ENCODE results near the gene SYTL2.

SYTL2 gene

DNA sequence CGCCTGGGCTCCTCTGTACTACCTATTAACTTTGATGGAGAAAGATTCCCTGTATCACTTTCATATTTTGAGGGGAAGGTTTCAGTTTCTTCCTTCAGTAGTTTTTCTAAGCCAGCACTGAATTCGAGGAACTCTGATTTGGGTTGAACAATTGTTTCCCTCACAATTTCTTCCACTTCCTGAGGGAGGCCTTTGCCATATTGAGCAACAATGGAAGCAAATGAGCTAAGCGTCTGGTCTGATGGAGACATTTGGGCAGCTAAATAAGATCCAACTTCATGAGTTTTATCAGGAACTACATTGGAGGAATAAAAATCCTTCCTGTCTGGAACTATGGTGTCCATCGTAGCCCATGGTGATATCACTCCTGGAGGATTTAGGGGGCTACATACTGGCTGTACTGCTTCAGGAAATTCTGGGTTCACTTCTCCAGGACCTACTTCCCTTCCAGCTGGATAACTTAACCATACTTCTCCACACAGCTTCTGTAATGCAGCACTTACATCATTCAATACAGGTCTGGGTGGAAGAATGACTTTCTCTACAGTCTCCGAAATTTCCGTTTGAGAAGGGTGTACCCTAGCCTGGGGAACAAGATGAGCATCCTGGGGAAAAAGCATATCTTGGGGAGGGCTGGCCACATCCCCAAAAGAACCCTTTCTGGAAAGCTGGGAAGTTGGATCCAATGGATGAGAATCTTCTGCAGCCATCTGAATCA lies 86.0 kb downstream of the SYTL2 start:
- TF ChIP-seq, protein P1, sequence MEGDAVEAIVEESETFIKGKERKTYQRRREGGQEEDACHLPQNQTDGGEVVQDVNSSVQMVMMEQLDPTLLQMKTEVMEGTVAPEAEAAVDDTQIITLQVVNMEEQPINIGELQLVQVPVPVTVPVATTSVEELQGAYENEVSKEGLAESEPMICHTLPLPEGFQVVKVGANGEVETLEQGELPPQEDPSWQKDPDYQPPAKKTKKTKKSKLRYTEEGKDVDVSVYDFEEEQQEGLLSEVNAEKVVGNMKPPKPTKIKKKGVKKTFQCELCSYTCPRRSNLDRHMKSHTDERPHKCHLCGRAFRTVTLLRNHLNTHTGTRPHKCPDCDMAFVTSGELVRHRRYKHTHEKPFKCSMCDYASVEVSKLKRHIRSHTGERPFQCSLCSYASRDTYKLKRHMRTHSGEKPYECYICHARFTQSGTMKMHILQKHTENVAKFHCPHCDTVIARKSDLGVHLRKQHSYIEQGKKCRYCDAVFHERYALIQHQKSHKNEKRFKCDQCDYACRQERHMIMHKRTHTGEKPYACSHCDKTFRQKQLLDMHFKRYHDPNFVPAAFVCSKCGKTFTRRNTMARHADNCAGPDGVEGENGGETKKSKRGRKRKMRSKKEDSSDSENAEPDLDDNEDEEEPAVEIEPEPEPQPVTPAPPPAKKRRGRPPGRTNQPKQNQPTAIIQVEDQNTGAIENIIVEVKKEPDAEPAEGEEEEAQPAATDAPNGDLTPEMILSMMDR (IDR thresholded peaks at IDR 0.05; ENCODE audit: low read depth, low read length) = no peak
- H3K4me3 ChIP-seq (ENCODE audit: low read depth, low read length) = no peak overlapping the region

- no peak overlapping the region for H3K4me3 ChIP-seq (ENCODE audit: low read depth, low read length)
- TF ChIP-seq, protein P1 (IDR thresholded peaks at IDR 0.05; ENCODE audit: low read depth, low read length) = no peak
These were observed 87.9 kb downstream of the SYTL2 start for GRCh38 chr11:85723088-85723487.

DNA sequence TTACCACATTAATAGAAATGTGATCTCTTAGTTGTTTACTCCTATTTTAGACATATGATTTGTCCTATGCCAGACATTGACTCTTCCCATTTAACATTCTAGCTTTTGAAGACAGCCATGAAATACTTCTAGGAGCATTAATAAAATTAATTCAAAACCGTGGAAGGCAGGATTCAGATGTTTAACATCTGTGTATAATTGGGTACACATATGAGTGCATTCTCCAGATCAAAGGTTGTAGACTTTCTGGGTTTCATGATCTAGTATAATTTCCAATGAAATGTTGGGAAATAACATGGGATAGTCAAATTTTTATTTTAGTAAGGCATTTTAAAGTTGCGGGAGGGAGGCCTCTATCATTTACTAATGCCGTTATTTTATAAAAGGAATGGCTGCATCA lies 89.8 kb downstream of the SYTL2 start:
- TF ChIP-seq, protein P1 (IDR thresholded peaks at IDR 0.05; ENCODE audit: low read depth, low read length) = no peak
- no peak overlapping the region for H3K4me3 ChIP-seq (ENCODE audit: low read depth, low read length)

DNA sequence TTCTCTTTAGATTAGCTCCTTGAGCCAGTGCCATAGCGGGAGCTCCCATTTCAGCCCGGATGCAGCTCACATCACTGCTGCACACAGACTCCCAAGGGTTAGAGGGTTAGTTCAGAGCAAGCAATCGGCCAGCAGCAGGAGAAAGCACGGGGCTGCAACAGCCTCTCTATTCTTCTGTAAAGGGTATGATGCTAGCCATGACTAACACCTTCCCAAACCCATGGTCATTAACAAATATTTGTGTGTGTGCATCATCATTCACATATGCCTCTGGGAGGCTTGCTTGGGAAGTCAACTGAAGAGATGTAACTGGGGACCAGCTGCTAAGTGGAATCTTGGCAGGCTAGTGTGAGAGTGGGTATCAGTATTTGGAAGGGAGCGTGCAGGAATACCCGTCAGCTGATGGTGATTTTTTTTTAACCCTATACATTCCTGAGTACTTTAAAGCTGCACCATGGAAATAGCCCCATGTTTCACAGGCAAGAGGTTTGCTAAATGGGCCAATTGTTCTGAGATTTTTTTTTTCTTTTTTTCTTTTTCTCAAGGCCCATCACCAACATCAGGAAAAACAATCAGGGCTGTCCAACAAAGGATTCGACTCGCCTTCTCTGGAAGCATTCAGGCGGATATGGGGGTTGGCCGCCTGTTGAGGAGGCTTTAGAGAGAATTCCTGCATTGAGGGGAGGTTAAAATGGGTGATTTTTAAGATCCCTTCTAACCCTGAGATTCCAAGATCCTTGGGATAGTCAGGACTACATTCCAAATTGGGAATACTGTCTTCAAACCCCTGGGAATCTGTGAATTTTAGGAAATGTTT lies 91.7 kb downstream of the SYTL2 start:
- peak overlapping the region; percentile 70 for H3K4me3 ChIP-seq (ENCODE audit: low read depth, low read length)
- TF ChIP-seq, protein P1 (IDR thresholded peaks at IDR 0.05; ENCODE audit: low read depth, low read length) = no peak

DNA sequence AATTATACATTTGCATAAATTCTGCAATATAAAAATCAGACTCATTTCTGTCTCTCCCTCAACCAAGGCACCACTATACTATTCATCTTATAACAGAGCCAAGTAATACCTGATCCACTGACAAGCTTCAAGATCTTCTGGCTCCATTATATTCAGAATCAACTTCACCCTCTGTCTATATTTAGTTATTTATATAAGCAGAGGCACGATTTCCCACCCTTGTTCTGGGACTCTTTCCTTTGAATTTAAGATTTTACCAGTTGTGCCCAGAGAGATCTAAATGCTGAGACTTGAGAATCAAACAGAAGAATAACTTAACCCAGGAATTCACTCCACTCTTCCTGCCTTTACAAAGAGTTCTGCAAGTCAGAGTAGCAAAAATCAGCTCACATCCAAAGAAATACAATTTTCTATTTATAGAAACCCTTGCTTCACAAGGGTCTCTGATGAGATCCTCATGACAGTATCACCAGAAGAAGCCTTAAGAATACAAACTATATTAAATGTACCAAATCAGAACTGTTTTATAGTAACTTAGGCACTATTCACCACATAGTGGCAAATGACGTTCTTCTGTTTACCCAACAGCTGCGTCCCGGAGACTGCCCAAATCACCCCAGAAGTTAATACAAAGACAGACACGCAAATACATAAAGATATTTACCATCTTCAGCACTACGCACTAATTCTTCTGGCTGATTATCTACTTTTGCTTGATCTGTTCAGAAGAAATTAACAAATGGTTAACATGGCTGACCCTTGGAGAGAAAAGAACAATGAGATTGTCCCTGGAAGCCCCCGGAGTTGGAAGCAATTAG lies 92.6 kb downstream of the SYTL2 start:
- peak overlapping the region; percentile 70 for H3K4me3 ChIP-seq (ENCODE audit: low read depth, low read length)
- TF ChIP-seq, protein P1 (IDR thresholded peaks at IDR 0.05; ENCODE audit: low read depth, low read length) = no peak

DNA sequence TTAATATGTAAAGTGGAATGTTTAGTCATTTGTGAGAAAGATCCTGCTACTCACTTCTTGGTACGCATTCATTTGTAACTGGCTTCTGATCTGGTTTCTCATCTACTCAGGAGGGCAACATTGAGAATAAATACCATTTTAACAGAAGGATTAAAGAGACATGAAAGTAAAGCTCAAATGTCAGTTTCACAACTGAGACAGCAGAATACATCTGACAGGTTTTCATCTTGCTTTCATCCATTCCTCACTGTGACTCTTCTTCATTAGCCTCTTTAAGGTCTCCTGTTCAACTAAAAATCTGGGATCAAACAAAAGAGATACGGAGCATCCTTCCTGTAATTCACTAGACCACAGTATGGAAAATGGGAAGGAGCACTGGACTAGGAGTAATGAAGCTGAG lies 93.5 kb downstream of the SYTL2 start:
- TF ChIP-seq, protein P1 (IDR thresholded peaks at IDR 0.05; ENCODE audit: low read depth, low read length) = no peak
- H3K4me3 ChIP-seq (ENCODE audit: low read depth, low read length) = peak overlapping the region; percentile 70
